B cell (primary cell): Measurements from ENCODE around the gene MRPL14. TPM values are rescaled to one million over a fixed set of nuclear protein-coding genes. Genes with fewer than 3 reads are reported as not detected.

Experiments
- ATAC-seq: fragments of 200-7000 bp; cut with Tn5 transposase; one replicate; pipeline ENCODE4 v1.10.0; 2021; ENCODE audit warnings: low read depth, mild to moderate bottlenecking, moderate number of reproducible peaks, moderate library complexity
- CTCF ChIA-PET: fragments of 350-600 bp; sonication (Branson Sonifier 250); formaldehyde crosslinking; loops from one replicate; lab custom pipeline; 2021; ENCODE audit warnings: antibody characterized with exemption, inconsistent platforms; lab: Charles Lee
- POLR2A ChIA-PET: fragments of 350-600 bp; sonication (Branson Sonifier 250); formaldehyde crosslinking; loops from one replicate; lab custom pipeline; 2021; ENCODE audit warnings: antibody characterized with exemption; lab: Charles Lee
- DNase-seq: peaks from one replicate; pipeline ENCODE4 v3.0.0; 2013
- H2AFZ ChIP-seq: 2 replicates; pipeline ENCODE4 v1.6.1; 2012; ENCODE audit warnings: mild to moderate bottlenecking, low read depth, low read length; ENCODE audit not compliant: insufficient read depth, poor library complexity, severe bottlenecking
- H3K27ac ChIP-seq, 2 donors: 1 replicate in 1 of 2; 2 replicates in 1 of 2; pipeline ENCODE4 v1.5.1; 2012 to 2013; ENCODE audit warnings: low read length in 2 of 2, mild to moderate bottlenecking in 2 of 2, moderate library complexity in 1 of 2
- H3K27me3 ChIP-seq, 4 experiments: fragments of 200-600 bp in 1 of 4; sonication (generic) in 1 of 4; replicated peaks in 1 of 4; 1 replicate in 2 of 4; 2 replicates in 2 of 4; pipeline versions ENCODE4 v1.6.1 to v1.7.0; 2013 to 2016; ENCODE audit warnings: low read length in 3 of 4, mild to moderate bottlenecking in 2 of 4, mixed read lengths in 1 of 4, moderate library complexity in 1 of 4; ENCODE audit not compliant: insufficient read depth in 4 of 4, control insufficient read depth in 3 of 4; ENCODE audit errors: control extremely low read depth in 1 of 4
- H3K36me3 ChIP-seq, 2 experiments: replicated peaks in 1 of 2; 1 replicate in 1 of 2; 2 replicates in 1 of 2; pipeline versions ENCODE4 v1.6.1 to v1.7.1; 2013; ENCODE audit warnings: low read length in 1 of 2; ENCODE audit not compliant: insufficient read depth in 2 of 2, control insufficient read depth in 1 of 2; ENCODE audit errors: control extremely low read depth in 1 of 2, extremely low read depth in 1 of 2
- H3K4me1 ChIP-seq, 2 donors: fragments of 200-600 bp in 1 of 2; sonication (generic) in 1 of 2; 1 replicate in 1 of 2; 2 replicates in 1 of 2; pipeline versions ENCODE4 v1.5.1 to v1.6.1; 2013 to 2017; ENCODE audit warnings: low read length in 2 of 2; ENCODE audit not compliant: control insufficient read depth in 2 of 2, insufficient read depth in 2 of 2
- H3K4me2 ChIP-seq: replicated peaks from 2 replicates; pipeline ENCODE3; 2012; ENCODE audit warnings: mild to moderate bottlenecking, low read depth, low read length; ENCODE audit not compliant: poor library complexity, severe bottlenecking
- H3K4me3 ChIP-seq, 5 experiments: fragments of 200-600 bp in 1 of 5; sonication (generic) in 1 of 5; 1 replicate in 3 of 5; 2 replicates in 2 of 5; pipeline versions ENCODE4 v1.5.1 to v1.7.0; 2011 to 2016; ENCODE audit warnings: low read length in 4 of 5, mild to moderate bottlenecking in 4 of 5, low read depth in 2 of 5, control low read depth in 1 of 5, moderate library complexity in 1 of 5; ENCODE audit not compliant: insufficient read depth in 1 of 5; ENCODE audit errors: control extremely low read depth in 1 of 5, extremely low read depth in 1 of 5
- H3K79me2 ChIP-seq: fragments of 200-600 bp; sonication (generic); one replicate; pipeline ENCODE4 v1.6.0; 2016; ENCODE audit warnings: low read length; ENCODE audit not compliant: control insufficient read depth, insufficient read depth
- H3K9ac ChIP-seq: fragments of 200-600 bp; sonication (generic); 2 replicates; pipeline ENCODE4 v1.6.1; 2017; ENCODE audit warnings: mild to moderate bottlenecking, low read length, moderate library complexity
- H3K9me3 ChIP-seq, 3 donors: one replicate each; pipeline versions ENCODE4 v1.6.1 to v1.7.1; 2013; ENCODE audit warnings: low read length in 2 of 3; ENCODE audit not compliant: control insufficient read depth in 2 of 3, insufficient read depth in 1 of 3; ENCODE audit errors: control extremely low read depth in 1 of 3
- H4K20me1 ChIP-seq: 2 replicates; pipeline ENCODE4 v1.6.0; 2012; ENCODE audit warnings: mild to moderate bottlenecking, low read length; ENCODE audit not compliant: insufficient read depth, control insufficient read depth, poor library complexity, severe bottlenecking
- H3K27ac Mint-ChIP-seq: one replicate; pipeline ENCODE4 v1.8.0; 2021; ENCODE audit warnings: mixed read lengths
- H3K27me3 Mint-ChIP-seq: one replicate; pipeline ENCODE4 v1.8.0; 2021; ENCODE audit warnings: mixed read lengths
- H3K4me1 Mint-ChIP-seq: one replicate; pipeline ENCODE4 v1.8.0; 2021; ENCODE audit warnings: mixed read lengths
- H3K4me3 Mint-ChIP-seq: one replicate; pipeline ENCODE4 v1.8.0; 2021; ENCODE audit warnings: mixed read lengths
- H3K9me3 Mint-ChIP-seq: one replicate; pipeline ENCODE4 v1.8.0; 2022; ENCODE audit warnings: mixed read lengths; ENCODE audit not compliant: insufficient read depth
- CTCF ChIP-seq: fragments of 200-600 bp; IDR thresholded peaks from one replicate; pipeline ENCODE4 v1.8.0; 2022; ENCODE audit warnings: antibody characterized with exemption, mild to moderate bottlenecking
- EZH2 ChIP-seq: IDR thresholded peaks from 2 replicates; pipeline ENCODE4 v1.6.1; 2012; ENCODE audit warnings: borderline replicate concordance, low read depth, mild to moderate bottlenecking, moderate library complexity, low read length; ENCODE audit not compliant: insufficient read depth, poor library complexity, severe bottlenecking
- WGBS: methylation state at CpG from one replicate; pipeline ENCODE4 v1.1.5; 2013; ENCODE audit warnings: missing lambda C conversion rate; ENCODE audit not compliant: insufficient coverage; 5-methylcytosine and 5-hydroxymethylcytosine counted together
- intact Hi-C: fragments of 100-400 bp; cut with micrococcal nuclease; formaldehyde crosslinking; loops from one replicate; pipeline ENCODE4 v1.10.0; 2022
- polyA plus RNA-seq: library from polyadenylated mRNA; depleted of rRNA; stranded (reverse); fragments of >200 nt; gene quantifications from 2 replicates; pipeline ENCODE4 v1.2.3, GENCODE V29; 2012
- total RNA-seq, 2 donors: library from RNA; stranded (reverse); fragments of 120-200 nt in 1 of 2; gene quantifications; 1 replicate in 1 of 2; 2 replicates in 1 of 2; pipeline versions ENCODE4 v1.2.3 to v1.2.4, GENCODE V29; 2013 to 2022

MRPL14 gene
- total and polyA plus RNA-seq, 2 donors (not counting 1 experiment from before 2014, with no cell fraction given) = 16.7 to 23.5 TPM

GRCh38 chr6:44107017-44107416 lies 20.2 kb downstream of the MRPL14 start:
- no peaks in the 10 kb centered on the region for H3K27me3 ChIP-seq
- no peak overlapping the region for H3K4me3 Mint-ChIP-seq
- H3K9ac ChIP-seq = no peak overlapping the region
- H4K20me1 ChIP-seq = peaks cover 6% of the 10 kb centered on the region
- POLR2A ChIA-PET = no interaction called here
- CTCF ChIA-PET = interaction anchor here (1.0 to 1.8 kb wide), 3 partner anchors 9 to 32 kb away, joined by 3 to 6 read pairs (median 3); no protein-coding TSS in a partner anchor
- H3K4me1 Mint-ChIP-seq = peaks cover 2% of the 10 kb centered on the region
- H3K4me1 ChIP-seq = no peaks in the 10 kb centered on the region
- ATAC-seq = no peak
- H2AFZ ChIP-seq = no peak overlapping the region
- H3K27me3 Mint-ChIP-seq = no peaks in the 10 kb centered on the region
- H3K36me3 ChIP-seq = peaks cover 2 to 39% of the 10 kb centered on the region in 2 experiments
- no peak overlapping the region for H3K27ac ChIP-seq
- no peaks in the 10 kb centered on the region for H3K9me3 ChIP-seq
- WGBS = 100% methylated on average over 5 of the region's 5 CpGs
- no peak overlapping the region for H3K27ac Mint-ChIP-seq
- no peak overlapping the region for H3K4me2 ChIP-seq
- no peak for TF ChIP-seq CTCF
- TF ChIP-seq EZH2 = no peak
- H3K79me2 ChIP-seq = peaks cover 9% of the 10 kb centered on the region
- intact Hi-C loops = no loop called here
- H3K9me3 Mint-ChIP-seq = no peaks in the 10 kb centered on the region
- no peak for DNase-seq
- no peak overlapping the region for H3K4me3 ChIP-seq

GRCh38 chr6:44105993-44106740 lies 21.1 kb downstream of the MRPL14 start:
- Histone ChIP-seq H3K4me3 (no peak overlapping the region), H3K4me2 (no peak overlapping the region), H4K20me1 (peaks cover 6% of the 10 kb centered on the region), H3K4me1 (no peaks in the 10 kb centered on the region), H3K27me3 (no peaks in the 10 kb centered on the region), H3K36me3 (peaks cover 2 to 31% of the 10 kb centered on the region in 2 experiments), H3K79me2 (peaks cover 3% of the 10 kb centered on the region), H2AFZ (no peak overlapping the region), H3K27ac (no peak overlapping the region), H3K9me3 (no peaks in the 10 kb centered on the region), H3K9ac (no peak overlapping the region)
- no peak for DNase-seq
- POLR2A ChIA-PET = no interaction called here
- CTCF ChIA-PET = interaction anchor here (0.7 to 1.8 kb wide), 6 partner anchors 8 to 1187 kb away, joined by 3 to 6 read pairs (median 3); partner anchors contain the start of gene PTK7
- Mint-ChIP-seq H3K4me3 (no peak overlapping the region), H3K9me3 (no peaks in the 10 kb centered on the region), H3K27ac (no peak overlapping the region), H3K4me1 (peaks cover 2% of the 10 kb centered on the region), H3K27me3 (no peaks in the 10 kb centered on the region)
- TF ChIP-seq CTCF (no peak), EZH2 (no peak)
- intact Hi-C loops = no loop called here
- no peak for ATAC-seq
- 100% methylated on average over 2 of the region's 3 CpGs for WGBS
